PC-9 (cell line): ENCODE data around the gene MKKS. TPM values are rescaled to one million over a fixed set of nuclear protein-coding genes. Genes with fewer than 3 reads are reported as not detected.

Experiments used
- BruUV-seq: library from RNA; stranded (reverse); fragments of 400-500 nt; replicated peaks from 2 replicates; lab custom pipeline; 2021; lab: Mats Ljungman, UMichigan
- CTCF ChIA-PET: fragments of 300-600 bp; sonication (Branson Sonifier 250); formaldehyde crosslinking; loops from one replicate; lab custom pipeline; 2022; ENCODE audit warnings: antibody characterized with exemption; lab: Charles Lee
- POLR2A ChIA-PET: fragments of 300-600 bp; sonication (Branson Sonifier 250); formaldehyde crosslinking; loops from one replicate; lab custom pipeline; 2022; ENCODE audit warnings: antibody characterized with exemption; ENCODE audit not compliant: unreplicated experiment; lab: Charles Lee
- DNase-seq, 2 experiments: peaks; one replicate each; pipeline versions ENCODE4 v3.0.0 to v3.0.0-alpha.2; 2015 to 2022; ENCODE audit warnings: mixed read lengths in 1 of 2
- H2AFZ ChIP-seq: fragments of 200-600 bp; sonication (generic); 2 replicates; pipeline ENCODE4 v1.8.1; 2017; ENCODE audit warnings: antibody characterized with exemption
- H3F3A ChIP-seq: fragments of 200-600 bp; sonication (generic); 2 replicates; pipeline ENCODE4 v1.8.1; 2017; ENCODE audit warnings: antibody characterized with exemption, mild to moderate bottlenecking, low read depth; ENCODE audit not compliant: insufficient read depth
- H3K27ac ChIP-seq: fragments of 200-600 bp; sonication (generic); 2 replicates; pipeline ENCODE4 v1.6.1; 2016; ENCODE audit warnings: mixed run types
- H3K27me3 ChIP-seq: fragments of 200-600 bp; sonication (generic); 2 replicates; pipeline ENCODE4 v1.6.1; 2016; ENCODE audit warnings: low read depth, mixed run types; ENCODE audit not compliant: insufficient read depth
- H3K36me3 ChIP-seq: fragments of 200-600 bp; sonication (generic); 2 replicates; pipeline ENCODE4 v1.6.1; 2016; ENCODE audit warnings: low read depth, mixed run types
- H3K4me1 ChIP-seq: fragments of 200-600 bp; sonication (generic); replicated peaks from 2 replicates; pipeline ENCODE4 v1.6.1; 2016; ENCODE audit warnings: mixed run types; ENCODE audit not compliant: insufficient read depth
- H3K4me2 ChIP-seq: fragments of 200-600 bp; sonication (generic); 2 replicates; pipeline ENCODE4 v1.6.1; 2017; ENCODE audit warnings: mixed run types
- H3K4me3 ChIP-seq: fragments of 200-600 bp; sonication (generic); 2 replicates; pipeline ENCODE4 v1.6.1; 2016; ENCODE audit warnings: mixed run types
- H3K79me2 ChIP-seq: fragments of 200-600 bp; sonication (generic); 2 replicates; pipeline ENCODE4 v1.6.1; 2017; ENCODE audit warnings: low read depth, mixed run types
- H3K9me2 ChIP-seq: fragments of 200-600 bp; sonication (generic); 2 replicates; pipeline ENCODE4 v1.8.1; 2017; ENCODE audit warnings: mild to moderate bottlenecking; ENCODE audit not compliant: insufficient read depth
- H3K9me3 ChIP-seq: fragments of 200-600 bp; sonication (generic); 2 replicates; pipeline ENCODE4 v1.8.1; 2016; ENCODE audit warnings: low read depth; ENCODE audit not compliant: insufficient read depth
- H4K20me1 ChIP-seq: fragments of 200-600 bp; sonication (generic); 2 replicates; pipeline ENCODE4 v1.8.1; 2017; ENCODE audit not compliant: insufficient read depth
- CTCF ChIP-seq: fragments of 200-600 bp; sonication (generic); conservative IDR thresholded peaks from 2 replicates; pipeline ENCODE4 v1.6.1; 2017; ENCODE audit warnings: mixed run types, antibody characterized with exemption, mild to moderate bottlenecking, moderate library complexity
- EZH2 ChIP-seq: fragments of 200-600 bp; sonication (generic); IDR thresholded peaks from 2 replicates; pipeline ENCODE4 v1.8.0; 2017; ENCODE audit warnings: antibody characterized with exemption, low read depth
- intact Hi-C: fragments of 100-400 bp; cut with micrococcal nuclease; formaldehyde crosslinking; loops from one replicate; pipeline ENCODE4 v1.10.0; 2022; ENCODE audit not compliant: unreplicated experiment
- total RNA-seq: library from RNA; stranded (reverse); gene quantifications from 2 replicates; pipeline ENCODE4 v1.2.3, GENCODE V29; 2021

Gene MKKS
- total RNA-seq, 1 experiment from 2014 or later = 15.2 TPM

- peaks cover 10% of the 10 kb centered on the region for H3F3A ChIP-seq
- TF ChIP-seq CTCF (no peak), EZH2 (no peak)
- H2AFZ ChIP-seq = no peak overlapping the region
- no peaks in the 10 kb centered on the region for H3K9me2 ChIP-seq
- H3K9me3 ChIP-seq = 0 out of 2 replicates have a peak, but pooled peaks cover 8% of the 10 kb centered on the region
- peaks cover 21% of the 10 kb centered on the region for H3K4me1 ChIP-seq
- BruUV-seq = no TSS peak
- intact Hi-C loops = no loop called here
- DNase-seq = peak in 1 of 2 experiments; percentile 54
- H3K79me2 ChIP-seq = no peaks in the 10 kb centered on the region
- no peaks in the 10 kb centered on the region for H3K27me3 ChIP-seq
- H3K36me3 ChIP-seq = no peaks in the 10 kb centered on the region; the same call in 1 of the 2 replicates
- H3K4me3 ChIP-seq = no peak overlapping the region
- H4K20me1 ChIP-seq = no peaks in the 10 kb centered on the region
- H3K4me2 ChIP-seq = peak overlapping the region; percentile 5
- H3K27ac ChIP-seq = peak overlapping the region; percentile 30
- ChIA-PET POLR2A (no interaction called here), CTCF (no interaction called here)
These were observed 34.4 kb upstream of the MKKS start for GRCh38 chr20:10468340-10468845.

GRCh38 chr20:10467681-10468339 is 33.8 kb upstream of the MKKS start:
- DNase-seq = no peak
- no peaks in the 10 kb centered on the region for H3K79me2 ChIP-seq
- H3K9me2 ChIP-seq = no peaks in the 10 kb centered on the region
- H3K9me3 ChIP-seq = peaks cover 13% of the 10 kb centered on the region; the same call in 1 of the 2 replicates
- no TSS peak for BruUV-seq
- intact Hi-C loops = no loop called here
- H3K4me2 ChIP-seq = peak overlapping the region; percentile 5
- no peak overlapping the region for H2AFZ ChIP-seq
- H4K20me1 ChIP-seq = no peaks in the 10 kb centered on the region
- H3K4me1 ChIP-seq = peaks cover 21% of the 10 kb centered on the region
- H3K27ac ChIP-seq = peak overlapping the region; percentile 30
- TF ChIP-seq CTCF (no peak), EZH2 (no peak)
- no peaks in the 10 kb centered on the region; the same call in 1 of the 2 replicates for H3K36me3 ChIP-seq
- H3K4me3 ChIP-seq = no peak overlapping the region
- CTCF ChIA-PET = no interaction called here
- peaks cover 10% of the 10 kb centered on the region for H3F3A ChIP-seq
- H3K27me3 ChIP-seq = no peaks in the 10 kb centered on the region
- POLR2A ChIA-PET = no interaction called here

GRCh38 chr20:10466855-10467254 is 32.8 kb upstream of the MKKS start:
- Histone ChIP-seq H3K4me3 (no peak overlapping the region), H3F3A (peaks cover 10% of the 10 kb centered on the region), H4K20me1 (no peaks in the 10 kb centered on the region), H3K9me3 (peaks cover 15% of the 10 kb centered on the region; the same call in 1 of the 2 replicates), H3K27me3 (no peaks in the 10 kb centered on the region), H3K79me2 (no peaks in the 10 kb centered on the region), H3K4me1 (peaks cover 21% of the 10 kb centered on the region), H2AFZ (no peak overlapping the region), H3K4me2 (no peak overlapping the region), H3K9me2 (no peaks in the 10 kb centered on the region), H3K36me3 (peaks cover 5% of the 10 kb centered on the region; the same call in 1 of the 2 replicates), H3K27ac (no peak overlapping the region)
- no peak for DNase-seq
- intact Hi-C loops = no loop called here
- TF ChIP-seq CTCF (no peak), EZH2 (no peak)
- CTCF ChIA-PET = interaction anchor here (0.6 kb wide), 1 partner anchor 79 kb away, joined by 4 read pairs; no protein-coding TSS in a partner anchor
- BruUV-seq = no TSS peak
- POLR2A ChIA-PET = no interaction called here
